DOHH2 (cell line): ENCODE measurements around the gene PAF1.

Experiments used
- CTCF ChIP-seq: fragments of 200-600 bp; sonication (generic); IDR thresholded peaks from one replicate; pipeline ENCODE4 v1.5.1; 2014; ENCODE audit warnings: antibody characterized with exemption, mild to moderate bottlenecking, low read depth, low read length; ENCODE audit not compliant: poor library complexity, severe bottlenecking
- EZH2phosphoT487 ChIP-seq: fragments of 200-600 bp; sonication (generic); IDR thresholded peaks from 2 replicates; pipeline ENCODE4 v1.6.1; 2017; ENCODE audit warnings: borderline replicate concordance, mild to moderate bottlenecking, antibody characterized with exemption, low read length, moderate library complexity, mixed read lengths

- TF ChIP-seq CTCF (no peak), EZH2phosphoT487 (no peak)
Observed at GRCh38 chr19:39360599-39360998, 30.3 kb downstream of the PAF1 start.
